Activated T-helper 1 cell treated with Interleukin-2 at 50 U/mL for 16 hours (primary cell): ENCODE data around the gene CDH15.
"Not testable (repeated sequence)": the region's sequence is repeated elsewhere in the genome, so short reads cannot be mapped to it uniquely, and the experiment has no call there.

Experiments used
- DNase-seq: peaks from one replicate; pipeline ENCODE4 v3.0.0-alpha.2; 2020; ENCODE audit warnings: low read depth

CDH15 gene

GRCh38 chr16:89187770-89188392 is 16.3 kb downstream of the CDH15 start:
- DNase-seq = no peak

GRCh38 chr16:89188471-89189357 is 17.2 kb downstream of the CDH15 start:
- not testable (repeated sequence) for DNase-seq

- no peak for DNase-seq
Measured at GRCh38 chr16:89189358-89190025, 17.9 kb downstream of the CDH15 start.

- DNase-seq = no peak
Measured at GRCh38 chr16:89190150-89190958, 18.8 kb downstream of the CDH15 start.

DNA sequence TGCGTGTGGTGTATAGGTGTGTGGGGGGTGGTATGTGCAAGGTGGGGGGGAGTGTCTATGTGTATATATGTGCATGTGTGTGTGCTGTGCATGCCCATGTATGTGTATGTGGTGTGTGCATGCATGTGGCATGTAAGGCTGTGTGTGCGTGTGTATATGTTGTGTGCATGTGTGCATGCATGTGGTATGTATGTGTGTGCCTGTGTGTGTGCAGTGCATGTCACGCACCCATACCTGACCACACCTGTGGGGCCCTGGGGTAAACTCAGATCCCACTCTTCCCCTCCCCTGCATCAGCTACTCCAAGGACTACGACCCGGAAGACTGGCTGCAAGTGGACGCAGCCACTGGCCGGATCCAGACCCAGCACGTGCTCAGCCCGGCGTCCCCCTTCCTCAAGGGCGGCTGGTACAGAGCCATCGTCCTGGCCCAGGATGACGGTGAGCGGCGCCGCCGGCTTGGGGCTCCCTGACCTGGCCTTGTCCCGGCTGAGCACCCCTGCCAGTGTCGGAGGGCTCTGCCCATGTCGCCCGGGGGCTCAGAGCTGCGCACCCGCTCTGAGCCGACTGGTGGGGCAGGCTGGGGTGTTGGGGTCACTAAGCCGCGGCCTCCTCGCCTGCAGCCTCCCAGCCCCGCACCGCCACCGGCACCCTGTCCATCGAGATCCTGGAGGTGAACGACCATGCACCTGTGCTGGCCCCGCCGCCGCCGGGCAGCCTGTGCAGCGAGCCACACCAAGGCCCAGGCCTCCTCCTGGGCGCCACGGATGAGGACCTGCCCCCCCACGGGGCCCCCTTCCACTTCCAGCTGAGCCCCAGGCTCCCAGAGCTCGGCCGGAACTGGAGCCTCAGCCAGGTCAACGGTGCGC is 19.7 kb downstream of the CDH15 start:
- no peak for DNase-seq

GRCh38 chr16:89191901-89192185 is 20.3 kb downstream of the CDH15 start:
- DNase-seq = no peak

DNA sequence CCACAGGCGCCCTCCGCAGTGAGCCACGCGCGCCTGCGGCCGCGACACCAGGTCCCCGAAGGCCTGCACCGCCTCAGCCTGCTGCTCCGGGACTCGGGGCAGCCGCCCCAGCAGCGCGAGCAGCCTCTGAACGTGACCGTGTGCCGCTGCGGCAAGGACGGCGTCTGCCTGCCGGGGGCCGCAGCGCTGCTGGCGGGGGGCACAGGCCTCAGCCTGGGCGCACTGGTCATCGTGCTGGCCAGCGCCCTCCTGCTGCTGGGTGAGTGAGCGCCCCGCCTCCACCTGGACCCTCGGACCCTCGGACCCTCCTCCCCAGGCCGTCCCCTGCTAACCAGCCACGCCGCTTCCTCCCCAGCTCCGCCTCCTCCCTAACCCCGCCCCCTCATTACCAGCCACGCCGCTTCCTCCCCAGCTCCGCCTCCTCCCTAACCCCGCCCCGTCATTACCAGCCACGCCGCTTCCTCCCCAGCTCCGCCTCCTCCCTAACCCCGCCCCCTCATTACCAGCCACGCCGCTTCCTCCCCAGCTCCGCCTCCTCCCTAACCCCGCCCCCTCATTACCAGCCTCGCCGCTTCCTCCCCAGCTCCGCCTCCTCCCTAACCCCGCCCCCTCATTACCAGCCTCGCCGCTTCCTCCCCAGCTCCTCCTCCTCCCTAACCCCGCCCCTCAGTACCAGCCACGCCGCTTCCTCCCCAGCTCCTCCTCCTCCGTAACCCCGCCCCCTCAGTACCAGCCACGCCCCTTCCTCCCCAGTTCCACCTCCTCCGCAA is 20.8 kb downstream of the CDH15 start:
- DNase-seq = peak; percentile 63

DNA sequence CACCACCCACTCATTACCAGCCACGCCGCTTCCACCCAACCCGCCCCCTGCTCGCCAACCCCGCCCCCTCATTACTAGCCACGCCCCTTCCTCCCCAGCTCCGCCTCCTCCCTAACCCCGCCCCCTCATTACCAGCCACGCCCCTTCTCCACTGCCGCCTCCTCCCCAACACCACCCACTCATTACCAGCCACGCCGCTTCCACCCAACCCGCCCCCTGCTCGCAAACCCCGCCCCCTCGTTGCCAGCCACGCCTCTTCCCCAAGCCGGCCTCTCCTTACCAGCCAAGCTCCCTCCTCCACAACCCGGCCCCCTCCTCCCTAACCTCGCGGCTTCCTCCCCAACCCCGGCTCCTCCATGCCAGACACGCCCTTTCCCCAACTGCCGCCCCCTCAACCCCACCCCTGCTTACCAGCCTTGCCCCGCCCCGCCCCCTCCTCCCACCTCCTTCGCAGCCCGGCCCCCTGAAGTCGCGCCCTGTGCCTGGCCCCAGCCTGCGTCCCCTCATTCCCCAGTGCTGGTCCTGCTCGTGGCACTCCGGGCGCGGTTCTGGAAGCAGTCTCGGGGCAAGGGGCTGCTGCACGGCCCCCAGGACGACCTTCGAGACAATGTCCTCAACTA is 21.5 kb downstream of the CDH15 start:
- no peak for DNase-seq

GRCh38 chr16:89193576-89194293 is 22.2 kb downstream of the CDH15 start:
- DNase-seq = no peak

DNA sequence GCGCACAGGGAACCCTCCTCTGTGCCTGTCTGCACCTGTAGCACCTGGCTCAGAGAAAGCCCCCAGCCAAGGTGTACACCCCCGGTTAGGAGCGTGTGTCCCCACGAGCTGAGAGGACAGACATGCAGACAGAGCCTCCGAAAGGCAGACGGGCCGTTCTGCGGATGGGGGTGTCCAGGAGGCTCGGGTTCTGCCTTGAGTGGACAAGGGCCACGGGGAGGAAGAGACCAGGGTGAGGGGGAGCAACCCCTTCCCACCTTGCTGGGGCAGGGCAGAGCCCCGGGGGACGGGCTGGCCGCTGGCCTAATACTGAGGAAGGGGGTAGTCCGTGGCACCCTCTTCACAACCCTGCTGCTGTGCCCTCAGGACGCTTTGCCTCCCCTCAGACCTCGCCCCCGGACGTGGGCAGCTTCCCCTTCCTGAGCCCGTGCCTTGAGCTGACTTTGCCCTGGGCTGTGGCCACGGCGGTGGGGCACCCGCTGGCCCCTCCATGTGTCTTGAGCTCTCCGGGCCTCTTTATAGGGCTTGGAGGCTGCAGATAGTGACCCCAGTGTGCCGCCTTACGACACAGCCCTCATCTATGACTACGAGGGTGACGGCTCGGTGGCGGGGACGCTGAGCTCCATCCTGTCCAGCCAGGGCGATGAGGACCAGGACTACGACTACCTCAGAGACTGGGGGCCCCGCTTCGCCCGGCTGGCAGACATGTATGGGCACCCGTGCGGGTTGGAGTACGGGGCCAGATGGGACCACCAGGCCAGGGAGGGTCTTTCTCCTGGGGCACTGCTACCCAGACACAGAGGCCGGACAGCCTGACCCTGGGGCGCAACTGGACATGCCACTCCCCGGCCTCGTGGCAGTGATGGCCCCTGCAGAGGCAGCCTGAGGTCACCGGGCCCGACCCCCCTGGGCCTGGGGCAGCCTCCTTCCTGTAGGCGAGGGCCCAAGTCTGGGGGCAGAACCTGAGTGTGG is 23.1 kb downstream of the CDH15 start:
- no peak for DNase-seq

GRCh38 chr16:89195521-89196171 is 24.1 kb downstream of the CDH15 start:
- DNase-seq = no peak

DNA sequence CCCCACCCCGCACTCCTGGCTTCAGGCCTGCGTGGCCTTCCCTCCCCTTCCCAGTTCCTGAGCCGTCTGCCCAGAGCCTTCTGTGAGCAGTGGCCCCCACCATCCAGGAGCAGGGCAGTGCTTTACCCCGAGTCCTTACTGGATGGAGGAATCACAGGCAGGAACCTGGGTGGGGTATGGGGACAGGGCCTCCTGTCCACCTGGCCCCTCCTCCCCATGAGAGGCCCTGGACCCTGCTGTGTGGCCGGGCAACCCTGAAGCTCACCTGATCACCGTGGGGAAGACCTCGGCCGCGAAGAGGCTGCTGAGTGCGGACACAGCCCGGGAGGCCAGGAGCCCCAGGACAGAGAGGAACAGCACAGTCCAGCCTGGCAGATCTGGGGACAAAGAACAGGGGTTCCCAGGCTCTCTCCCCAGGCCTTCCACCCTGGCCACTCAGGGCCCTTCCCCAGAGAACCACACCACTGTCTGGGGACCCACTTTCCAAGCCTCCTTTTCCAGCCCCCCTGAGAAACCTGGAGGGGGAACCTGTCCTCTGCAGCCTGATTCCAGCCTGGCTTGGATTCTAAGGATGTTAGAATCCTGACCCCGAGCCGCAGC is 25.6 kb downstream of the CDH15 start:
- DNase-seq = no peak

- DNase-seq = no peak
Measured at GRCh38 chr16:89197633-89198416, 26.3 kb downstream of the CDH15 start.

- DNase-seq = no peak
Measured at GRCh38 chr16:89198417-89199240, 27.1 kb downstream of the CDH15 start.
